ENCODE measurements around the gene OPTC. TPM values are rescaled to one million over a fixed set of nuclear protein-coding genes. Genes with fewer than 3 reads are reported as not detected.
A peak's percentile ranks its signal among the peaks of the same experiment; 100 is the strongest.

Gene OPTC
- total RNA-seq, 1 donor from 2014 or later: not detected

GRCh38 chr1:203537806-203538464 is 44.0 kb downstream of the OPTC start:
- no peak for DNase-seq

GRCh38 chr1:203538726-203539125 is 44.8 kb downstream of the OPTC start:
- no peak for DNase-seq

GRCh38 chr1:203539831-203540546 is 46.0 kb downstream of the OPTC start:
- no peak for DNase-seq

- no peak for DNase-seq
These were observed 50.5 kb downstream of the OPTC start for GRCh38 chr1:203544485-203544884.

GRCh38 chr1:203544978-203545816 is 51.2 kb downstream of the OPTC start:
- no peak for DNase-seq

GRCh38 chr1:203546274-203546673 is 52.3 kb downstream of the OPTC start:
- DNase-seq: no peak

GRCh38 chr1:203547147-203547546 is 53.2 kb downstream of the OPTC start:
- DNase-seq: no peak

GRCh38 chr1:203547771-203548421 is 53.9 kb downstream of the OPTC start:
- DNase-seq: no peak

- DNase-seq: no peak
These were observed 54.9 kb downstream of the OPTC start for GRCh38 chr1:203548892-203549291.

- DNase-seq: no peak
These were observed 55.4 kb downstream of the OPTC start for GRCh38 chr1:203549309-203549708.

GRCh38 chr1:203550846-203551245 is 56.9 kb downstream of the OPTC start:
- DNase-seq: no peak

GRCh38 chr1:203551550-203551949 is 57.6 kb downstream of the OPTC start:
- DNase-seq: no peak

- no peak for DNase-seq
These were observed 59.5 kb downstream of the OPTC start for GRCh38 chr1:203553496-203553895.

- no peak for DNase-seq
These were observed 60.1 kb downstream of the OPTC start for GRCh38 chr1:203554071-203554470.

- no peak for DNase-seq
These were observed 61.1 kb downstream of the OPTC start for GRCh38 chr1:203555076-203555475.

- DNase-seq: no peak
These were observed 61.6 kb downstream of the OPTC start for GRCh38 chr1:203555511-203556046.

GRCh38 chr1:203556047-203556851 is 62.3 kb downstream of the OPTC start:
- no peak for DNase-seq

- DNase-seq: no peak
These were observed 63.4 kb downstream of the OPTC start for GRCh38 chr1:203557390-203557789.

GRCh38 chr1:203558064-203558760 is 64.3 kb downstream of the OPTC start:
- peak; percentile 16 for DNase-seq
